Measurements from ENCODE around the gene OGFOD3.

The OGFOD3 gene

GRCh38 chr17:82436601-82437324 lies 18.4 kb upstream of the OGFOD3 start:
- no peak for TF ChIP-seq CTCF (IDR thresholded peaks at IDR 0.05; ENCODE audit: insufficient read depth, missing control alignments)
- DNase-seq (ENCODE audit: insufficient read length, low spot score) (no peak), FAIRE-seq (no peak)

- no peak for DNase-seq (ENCODE audit: insufficient read length, low spot score)
- FAIRE-seq = no peak
- no peak for TF ChIP-seq CTCF (IDR thresholded peaks at IDR 0.05; ENCODE audit: insufficient read depth, missing control alignments)
These were observed 17.5 kb upstream of the OGFOD3 start for GRCh38 chr17:82435601-82436583.

DNA sequence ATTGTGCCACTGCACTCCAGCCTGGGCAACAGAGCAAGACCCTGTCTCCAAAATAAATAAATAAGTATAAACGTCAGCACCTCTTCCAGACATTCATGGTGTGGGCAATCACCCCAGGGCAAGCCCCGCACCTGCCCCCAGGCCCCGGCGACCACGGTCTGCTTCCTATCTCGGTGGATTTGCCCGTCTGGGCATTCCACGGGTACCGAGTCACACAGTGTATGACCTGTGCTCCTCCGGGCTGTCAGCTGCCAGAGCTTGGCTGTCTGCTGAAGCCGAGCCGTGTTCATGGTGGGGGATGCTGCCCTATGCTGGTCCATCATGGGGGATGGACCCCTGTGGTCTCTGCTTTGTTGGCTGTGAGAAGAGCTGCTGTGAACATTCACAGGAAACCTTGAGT lies 16.7 kb upstream of the OGFOD3 start:
- FAIRE-seq = no peak

GRCh38 chr17:82434216-82434565 lies 15.8 kb upstream of the OGFOD3 start:
- no peak for TF ChIP-seq CTCF (IDR thresholded peaks at IDR 0.05; ENCODE audit: insufficient read depth, missing control alignments)
- FAIRE-seq = no peak
- no peak for DNase-seq (ENCODE audit: insufficient read length, low spot score)

More for the DNA sequence above, 16.7 kb upstream of the OGFOD3 start:
- no peak for TF ChIP-seq CTCF (IDR thresholded peaks at IDR 0.05; ENCODE audit: insufficient read depth, missing control alignments)
- no peak for DNase-seq (ENCODE audit: insufficient read length, low spot score)

- DNase-seq (ENCODE audit: insufficient read length, low spot score) = no peak
- FAIRE-seq = no peak
- TF ChIP-seq CTCF (IDR thresholded peaks at IDR 0.05; ENCODE audit: insufficient read depth, missing control alignments) = no peak
These were observed 15.3 kb upstream of the OGFOD3 start for GRCh38 chr17:82433560-82434215.

DNA sequence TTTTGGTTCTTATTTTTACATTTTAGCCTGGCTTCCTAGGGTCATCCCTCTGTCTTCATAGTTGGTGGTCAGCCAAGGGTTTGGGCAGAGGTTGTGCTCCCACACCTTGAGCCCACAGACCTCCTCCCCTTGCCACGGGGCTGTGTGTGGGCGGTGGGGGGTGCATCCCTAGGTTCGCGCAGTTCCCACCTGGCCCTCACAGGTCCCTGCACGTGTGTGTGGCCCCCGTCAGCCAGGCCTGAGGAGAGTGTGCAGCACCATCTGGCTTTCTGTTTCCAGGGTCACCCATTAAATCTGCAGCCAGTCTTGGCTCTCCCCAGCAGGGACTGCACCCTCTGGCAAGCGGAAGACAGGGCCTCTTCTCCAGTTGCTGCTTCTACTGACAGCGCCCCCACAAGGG lies 13.6 kb upstream of the OGFOD3 start:
- DNase-seq (ENCODE audit: insufficient read length, low spot score) (no peak), FAIRE-seq (no peak)
- TF ChIP-seq CTCF (IDR thresholded peaks at IDR 0.05; ENCODE audit: insufficient read depth, missing control alignments) = no peak

All from D721Med (cell line).